IMR-90 (cell line): ENCODE data around the gene STAT3. TPM values are rescaled to one million over a fixed set of nuclear protein-coding genes. Genes with fewer than 3 reads are reported as not detected.

Source experiments
- ATAC-seq: fragments of 200-7000 bp; cut with Tn5 transposase; 2 replicates; pipeline ENCODE4 v1.9.1; 2020; ENCODE audit warnings: low read depth, mild to moderate bottlenecking, moderate library complexity
- BruUV-seq: library from RNA; stranded (reverse); fragments of 400-500 nt; replicated peaks from 2 replicates; lab custom pipeline; 2021; lab: Mats Ljungman, UMichigan
- CTCF ChIA-PET: fragments of 300-600 bp; formaldehyde crosslinking; extraction: SDS; loops from one replicate; lab custom pipeline; 2021; ENCODE audit warnings: antibody characterized with exemption; lab: Yijun Ruan, JAX
- POLR2A ChIA-PET: fragments of 300-600 bp; sonication (Branson Sonifier 250); formaldehyde crosslinking; loops from one replicate; lab custom pipeline; 2022; ENCODE audit warnings: antibody characterized with exemption; ENCODE audit not compliant: unreplicated experiment; lab: Charles Lee
- DNase-seq: peaks from one replicate; pipeline ENCODE4 v3.0.0; 2013
- H2AFZ ChIP-seq: replicated peaks from 2 replicates; pipeline ENCODE3; 2013; ENCODE audit warnings: low read length, mild to moderate bottlenecking; ENCODE audit not compliant: poor library complexity
- H2AK5ac ChIP-seq: 2 replicates; pipeline ENCODE4 v1.6.1; 2013; ENCODE audit warnings: low read depth, low read length, inconsistent platforms
- H2AK9ac ChIP-seq: replicated peaks from 2 replicates; pipeline ENCODE3; 2013; ENCODE audit warnings: mild to moderate bottlenecking, low read depth, low read length, moderate library complexity; ENCODE audit not compliant: poor library complexity
- H2BK120ac ChIP-seq: 2 replicates; pipeline ENCODE4 v1.6.1; 2013; ENCODE audit warnings: low read depth, low read length, inconsistent platforms
- H2BK15ac ChIP-seq: 3 replicates; pipeline ENCODE4 v1.6.1; 2013; ENCODE audit warnings: low read depth, low read length, inconsistent platforms
- H2BK20ac ChIP-seq: 2 replicates; pipeline ENCODE4 v1.6.1; 2013; ENCODE audit warnings: low read depth, mild to moderate bottlenecking, inconsistent platforms, low read length, moderate library complexity
- H2BK5ac ChIP-seq: 2 replicates; pipeline ENCODE4 v1.6.1; 2013; ENCODE audit warnings: mild to moderate bottlenecking, low read depth, low read length, inconsistent platforms; ENCODE audit not compliant: poor library complexity, severe bottlenecking
- H3K14ac ChIP-seq: replicated peaks from 2 replicates; pipeline ENCODE4 v1.6.1; 2013; ENCODE audit warnings: low read depth, low read length, inconsistent platforms
- H3K18ac ChIP-seq: 2 replicates; pipeline ENCODE4 v1.6.1; 2013; ENCODE audit warnings: low read depth, low read length, control low read depth
- H3K23ac ChIP-seq: 2 replicates; pipeline ENCODE4 v1.6.1; 2013; ENCODE audit warnings: low read depth, low read length, inconsistent platforms
- H3K27ac ChIP-seq: 2 replicates; pipeline ENCODE4 v1.5.1; 2013; ENCODE audit warnings: mild to moderate bottlenecking, control low read depth, low read length; ENCODE audit not compliant: insufficient read depth
- H3K27me3 ChIP-seq: 2 replicates; pipeline ENCODE4 v1.6.1; 2013; ENCODE audit warnings: low read length; ENCODE audit not compliant: control insufficient read depth, insufficient read depth
- H3K36me3 ChIP-seq: 2 replicates; pipeline ENCODE4 v1.6.1; 2013; ENCODE audit warnings: low read length, mixed read lengths; ENCODE audit not compliant: control insufficient read depth, insufficient read depth
- H3K4ac ChIP-seq: 2 replicates; pipeline ENCODE4 v1.6.1; 2013; ENCODE audit warnings: low read depth, low read length, inconsistent platforms
- H3K4me1 ChIP-seq: 2 replicates; pipeline ENCODE4 v1.6.1; 2013; ENCODE audit warnings: low read length, mixed read lengths; ENCODE audit not compliant: control insufficient read depth, insufficient read depth
- H3K4me2 ChIP-seq: 2 replicates; pipeline ENCODE4 v1.6.1; 2013; ENCODE audit warnings: low read depth, mild to moderate bottlenecking, control low read depth, low read length, moderate library complexity
- H3K4me3 ChIP-seq: 2 replicates; pipeline ENCODE4 v1.5.1; 2013; ENCODE audit warnings: low read depth, mild to moderate bottlenecking, control low read depth, low read length, moderate library complexity; ENCODE audit not compliant: insufficient read depth
- H3K56ac ChIP-seq: 2 replicates; pipeline ENCODE4 v1.6.1; 2013; ENCODE audit warnings: low read length, inconsistent platforms; ENCODE audit not compliant: insufficient read depth; ENCODE audit errors: extremely low read depth
- H3K79me1 ChIP-seq, 2 experiments: 2 replicates each; pipeline ENCODE4 v1.6.1; 2013; ENCODE audit warnings: low read length in 2 of 2, inconsistent platforms in 1 of 2, low read depth in 1 of 2
- H3K9ac ChIP-seq: 2 replicates; pipeline ENCODE4 v1.6.1; 2013; ENCODE audit warnings: low read depth, low read length, control low read depth
- H3K9me1 ChIP-seq: 2 replicates; pipeline ENCODE4 v1.6.1; 2013; ENCODE audit warnings: low read length, inconsistent platforms; ENCODE audit not compliant: insufficient read depth
- H3K9me3 ChIP-seq: 2 replicates; pipeline ENCODE4 v1.6.1; 2013; ENCODE audit warnings: low read length; ENCODE audit not compliant: control insufficient read depth, insufficient read depth
- H4K20me1 ChIP-seq: 2 replicates; pipeline ENCODE4 v1.6.1; 2013; ENCODE audit warnings: low read length, inconsistent platforms; ENCODE audit not compliant: insufficient read depth
- H4K5ac ChIP-seq: 2 replicates; pipeline ENCODE4 v1.6.1; 2013; ENCODE audit warnings: mild to moderate bottlenecking, low read depth, low read length, control low read depth
- H4K8ac ChIP-seq, 2 experiments: 2 replicates each; pipeline ENCODE4 v1.6.1; 2013; ENCODE audit warnings: low read depth in 2 of 2, low read length in 2 of 2, control low read depth in 1 of 2, inconsistent platforms in 1 of 2
- H4K91ac ChIP-seq: 2 replicates; pipeline ENCODE4 v1.6.1; 2013; ENCODE audit warnings: low read depth, low read length, inconsistent platforms; ENCODE audit not compliant: insufficient read depth
- CEBPB ChIP-seq: IDR thresholded peaks from 2 replicates; pipeline ENCODE4 v1.6.1; 2012; ENCODE audit warnings: low read depth, low read length, improper control_type of control experiment
- CHD1 ChIP-seq: IDR thresholded peaks from 2 replicates; pipeline ENCODE4 v1.6.1; 2012; ENCODE audit warnings: low read depth, low read length, improper control_type of control experiment
- FOS ChIP-seq: fragments of 150-350 bp; IDR thresholded peaks from 2 replicates; pipeline ENCODE4 v1.6.1; 2016; ENCODE audit warnings: low read depth, low read length
- MAFK ChIP-seq: IDR thresholded peaks from 2 replicates; pipeline ENCODE4 v1.6.1; 2012; ENCODE audit warnings: low read depth, low read length, improper control_type of control experiment
- MAZ ChIP-seq: IDR thresholded peaks from 2 replicates; pipeline ENCODE4 v1.6.1; 2012; ENCODE audit warnings: low read depth, mild to moderate bottlenecking, low read length, improper control_type of control experiment, moderate library complexity, borderline replicate concordance
- MXI1 ChIP-seq: IDR thresholded peaks from 2 replicates; pipeline ENCODE4 v1.6.1; 2012; ENCODE audit warnings: low read depth, mild to moderate bottlenecking, low read length, moderate library complexity, borderline replicate concordance
- NFE2L2 ChIP-seq: fragments of 150-350 bp; IDR thresholded peaks from 2 replicates; pipeline ENCODE4 v1.6.1; 2016; ENCODE audit warnings: low read depth, mild to moderate bottlenecking, low read length
- RAD21 ChIP-seq: IDR thresholded peaks from 2 replicates; pipeline ENCODE4 v1.6.1; 2012; ENCODE audit warnings: low read length, improper control_type of control experiment
- RFX5 ChIP-seq: IDR thresholded peaks from 2 replicates; pipeline ENCODE4 v1.8.0; 2012; ENCODE audit warnings: low read depth, mild to moderate bottlenecking, low read length, moderate library complexity
- WGBS, 2 experiments: methylation state at CpG; one replicate each; pipeline versions ENCODE4 v1.1.5 to v1.1.7; 2013; ENCODE audit warnings: missing lambda C conversion rate in 2 of 2; ENCODE audit not compliant: insufficient read length in 1 of 2; ENCODE audit errors: extremely low coverage in 2 of 2; 5-methylcytosine and 5-hydroxymethylcytosine counted together
- dilution Hi-C: fragments of 300-500 bp; cut with HindIII; formaldehyde crosslinking; loops from one replicate; pipeline ENCODE4 v1.14.3; 2018; ENCODE audit warnings: low sequenced_read_pairs; ENCODE audit not compliant: unreplicated experiment
- in situ Hi-C: fragments of 300-500 bp; cut with MboI; formaldehyde crosslinking; loops from 3 replicates; pipeline ENCODE4 v1.14.3; 2019; ENCODE audit warnings: low sequenced_read_pairs, inconsistent platforms, mixed read lengths
- intact Hi-C: fragments of 100-400 bp; cut with micrococcal nuclease; formaldehyde crosslinking; loops from 2 replicates; pipeline ENCODE4 v1.10.0; 2022
- polyA plus RNA-seq, 3 experiments: library from polyadenylated mRNA; depleted of rRNA; stranded (reverse); fragments of >200 nt; gene quantifications; 2 replicates each; pipeline ENCODE4 v1.2.3, GENCODE V29; 2012; ENCODE audit warnings: low replicate concordance in 1 of 3
- total RNA-seq: library from RNA; depleted of rRNA; stranded (reverse); fragments of >200 nt; gene quantifications from 2 replicates; pipeline ENCODE4 v1.2.3, GENCODE V29; 2012
- TF ChIP-seq, protein P1 (sequence below): conservative IDR thresholded peaks from 2 replicates; pipeline ENCODE4 v1.5.1; 2012; ENCODE audit warnings: mild to moderate bottlenecking, low read depth, low read length, improper control_type of control experiment
- TF ChIP-seq, protein P2 (sequence below): fragments of 150-350 bp; IDR thresholded peaks from 2 replicates; pipeline ENCODE4 v1.6.1; 2016; ENCODE audit warnings: low read depth, mild to moderate bottlenecking, low read length, moderate library complexity, borderline replicate concordance
- TF ChIP-seq, protein P3 (sequence below): fragments of 150-350 bp; IDR thresholded peaks from 2 replicates; pipeline ENCODE4 v1.6.1; 2017; ENCODE audit warnings: mild to moderate bottlenecking, antibody characterized with exemption, low read length, low read depth

Gene STAT3
- total and polyA plus RNA-seq, 2 of the 4 experiments (the other 2 are of a cell fraction), result 47.2 to 66.3 TPM

DNA sequence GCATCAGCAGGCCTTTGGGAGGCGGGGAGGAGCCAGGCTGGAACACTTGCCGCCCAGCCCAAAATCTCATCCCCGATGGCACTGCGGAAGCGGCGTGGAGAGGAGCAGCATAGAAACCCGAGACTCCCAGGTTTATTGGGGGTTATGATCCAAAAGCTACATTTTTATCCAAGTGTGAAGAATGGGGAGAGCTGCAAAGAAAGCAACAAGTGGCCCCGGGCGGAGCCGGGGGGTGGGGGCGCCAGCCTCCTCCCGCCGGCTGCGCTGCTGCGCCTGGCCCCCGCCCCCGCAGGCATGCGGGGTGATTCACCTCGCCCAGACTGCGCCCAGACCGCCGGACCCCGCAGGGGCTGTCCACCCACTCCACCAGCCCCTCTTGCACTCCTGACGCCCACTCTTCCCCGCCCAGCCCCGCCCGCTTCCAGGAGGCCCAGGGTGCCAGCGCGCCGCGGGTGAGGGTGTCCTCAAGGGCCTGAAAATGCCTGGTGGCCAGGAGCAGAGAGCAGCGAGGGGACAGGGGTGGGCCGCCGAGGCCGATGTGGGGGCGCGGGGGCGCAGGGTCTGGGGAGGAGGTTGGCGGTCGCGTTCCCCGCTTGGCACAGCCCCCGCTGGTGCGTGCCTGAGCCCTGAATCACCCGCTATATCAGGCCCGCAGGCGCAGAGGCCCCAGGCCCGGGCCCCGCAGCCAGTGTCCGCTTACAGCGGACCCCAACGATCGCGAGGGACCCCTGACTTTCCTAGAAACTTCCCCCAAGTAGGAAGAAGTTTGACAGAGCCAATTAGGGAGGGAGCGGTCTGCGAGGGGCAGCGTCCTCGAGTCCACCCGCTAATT lies 33.5 kb upstream of the STAT3 start:
- Histone ChIP-seq H3K14ac (peak overlapping the region; percentile 100), H3K56ac (peak overlapping the region; percentile 99), H3K4me3 (peak overlapping the region; percentile 92), H3K79me1 (peaks cover 0 to 39% of the 10 kb centered on the region in 2 experiments; a peak in 2 of 4 replicates), H4K8ac (peak overlapping the region; percentile 86 to 95), H4K91ac (peak overlapping the region; percentile 93), H3K27me3 (no peaks in the 10 kb centered on the region), H3K18ac (peak overlapping the region; percentile 92), H2AK9ac (peak overlapping the region; percentile 96), H3K9me3 (no peaks in the 10 kb centered on the region), H2AK5ac (peak overlapping the region; percentile 99), H3K4me1 (peaks cover 24% of the 10 kb centered on the region), H3K9me1 (peaks cover 4% of the 10 kb centered on the region; the same call in 1 of the 2 replicates), H4K5ac (peak overlapping the region; percentile 87), H2BK5ac (peak overlapping the region; percentile 97), H3K27ac (peak overlapping the region; percentile 97), H2BK20ac (no peak overlapping the region; the same call in 1 of the 2 replicates), H2BK15ac (peak overlapping the region; percentile 87; the same call in 1 of the 3 replicates), H3K4me2 (peak overlapping the region; percentile 98), H4K20me1 (peaks cover 62% of the 10 kb centered on the region), H2BK120ac (peak overlapping the region; percentile 82), H3K9ac (peak overlapping the region; percentile 99), H2AFZ (peak overlapping the region; percentile 61), H3K36me3 (peaks cover 9% of the 10 kb centered on the region), H3K4ac (peak overlapping the region; percentile 95), H3K23ac (peak overlapping the region; percentile 100)
- 0% methylated on average over 7 of the region's 59 CpGs; no CpG with 5 or more reads in 1 of the 2 experiments for whole genome bisulfite sequencing, 2 experiments
- DNase-seq (peak; percentile 81), ATAC-seq (peak; percentile 38)
- CTCF ChIA-PET, result interaction anchor here (0.6 to 1.0 kb wide), 2 partner anchors 35 to 96 kb away, joined by 3 to 4 read pairs; no protein-coding TSS in a partner anchor
- POLR2A ChIA-PET, result interaction anchor here (1.2 to 1.6 kb wide), 3 partner anchors 9 to 115 kb away, joined by 4 to 17 read pairs (median 4); partner anchors contain the start of gene NAGLU
- dilution Hi-C loops, result no loop called here
- intact Hi-C loops, result loop anchor here (1.0 to 5.0 kb wide), 3 partner anchors 33 to 99 kb away; partner anchors contain the start of gene STAT3
- no TSS peak for BruUV-seq
- in situ Hi-C loops, result no loop called here
- TF ChIP-seq, protein P1, sequence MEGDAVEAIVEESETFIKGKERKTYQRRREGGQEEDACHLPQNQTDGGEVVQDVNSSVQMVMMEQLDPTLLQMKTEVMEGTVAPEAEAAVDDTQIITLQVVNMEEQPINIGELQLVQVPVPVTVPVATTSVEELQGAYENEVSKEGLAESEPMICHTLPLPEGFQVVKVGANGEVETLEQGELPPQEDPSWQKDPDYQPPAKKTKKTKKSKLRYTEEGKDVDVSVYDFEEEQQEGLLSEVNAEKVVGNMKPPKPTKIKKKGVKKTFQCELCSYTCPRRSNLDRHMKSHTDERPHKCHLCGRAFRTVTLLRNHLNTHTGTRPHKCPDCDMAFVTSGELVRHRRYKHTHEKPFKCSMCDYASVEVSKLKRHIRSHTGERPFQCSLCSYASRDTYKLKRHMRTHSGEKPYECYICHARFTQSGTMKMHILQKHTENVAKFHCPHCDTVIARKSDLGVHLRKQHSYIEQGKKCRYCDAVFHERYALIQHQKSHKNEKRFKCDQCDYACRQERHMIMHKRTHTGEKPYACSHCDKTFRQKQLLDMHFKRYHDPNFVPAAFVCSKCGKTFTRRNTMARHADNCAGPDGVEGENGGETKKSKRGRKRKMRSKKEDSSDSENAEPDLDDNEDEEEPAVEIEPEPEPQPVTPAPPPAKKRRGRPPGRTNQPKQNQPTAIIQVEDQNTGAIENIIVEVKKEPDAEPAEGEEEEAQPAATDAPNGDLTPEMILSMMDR, result no peak
- TF ChIP-seq MXI1, result peak; percentile 4; the same call in 1 of the 2 replicates
- no peak for TF ChIP-seq MAFK
- TF ChIP-seq, protein P2, sequence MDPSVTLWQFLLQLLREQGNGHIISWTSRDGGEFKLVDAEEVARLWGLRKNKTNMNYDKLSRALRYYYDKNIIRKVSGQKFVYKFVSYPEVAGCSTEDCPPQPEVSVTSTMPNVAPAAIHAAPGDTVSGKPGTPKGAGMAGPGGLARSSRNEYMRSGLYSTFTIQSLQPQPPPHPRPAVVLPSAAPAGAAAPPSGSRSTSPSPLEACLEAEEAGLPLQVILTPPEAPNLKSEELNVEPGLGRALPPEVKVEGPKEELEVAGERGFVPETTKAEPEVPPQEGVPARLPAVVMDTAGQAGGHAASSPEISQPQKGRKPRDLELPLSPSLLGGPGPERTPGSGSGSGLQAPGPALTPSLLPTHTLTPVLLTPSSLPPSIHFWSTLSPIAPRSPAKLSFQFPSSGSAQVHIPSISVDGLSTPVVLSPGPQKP, result no peak
- TF ChIP-seq NFE2L2, result no peak
- TF ChIP-seq, protein P3, sequence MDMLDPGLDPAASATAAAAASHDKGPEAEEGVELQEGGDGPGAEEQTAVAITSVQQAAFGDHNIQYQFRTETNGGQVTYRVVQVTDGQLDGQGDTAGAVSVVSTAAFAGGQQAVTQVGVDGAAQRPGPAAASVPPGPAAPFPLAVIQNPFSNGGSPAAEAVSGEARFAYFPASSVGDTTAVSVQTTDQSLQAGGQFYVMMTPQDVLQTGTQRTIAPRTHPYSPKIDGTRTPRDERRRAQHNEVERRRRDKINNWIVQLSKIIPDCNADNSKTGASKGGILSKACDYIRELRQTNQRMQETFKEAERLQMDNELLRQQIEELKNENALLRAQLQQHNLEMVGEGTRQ, result no peak
- TF ChIP-seq MAZ, result peak; percentile 85; the same call in 1 of the 2 replicates
- TF ChIP-seq CHD1, result no peak
- no peak for TF ChIP-seq CEBPB
- TF ChIP-seq FOS, result peak; percentile 46
- no peak for TF ChIP-seq RFX5
- no peak for TF ChIP-seq RAD21
